GM21423 (cell line): ENCODE results near the gene SLC4A7.
A peak's percentile ranks its signal among the peaks of the same experiment; 100 is the strongest.
"Not testable (repeated sequence)": the region's sequence is repeated elsewhere in the genome, so short reads cannot be mapped to it uniquely, and the experiment has no call there.

Experiments
- ATAC-seq: cut with Tn5 transposase; IDR thresholded peaks from one replicate; pipeline ENCODE4 v1.9.1; 2021; ENCODE audit warnings: mild to moderate bottlenecking, moderate library complexity; ENCODE audit not compliant: unreplicated experiment

SLC4A7 gene

DNA sequence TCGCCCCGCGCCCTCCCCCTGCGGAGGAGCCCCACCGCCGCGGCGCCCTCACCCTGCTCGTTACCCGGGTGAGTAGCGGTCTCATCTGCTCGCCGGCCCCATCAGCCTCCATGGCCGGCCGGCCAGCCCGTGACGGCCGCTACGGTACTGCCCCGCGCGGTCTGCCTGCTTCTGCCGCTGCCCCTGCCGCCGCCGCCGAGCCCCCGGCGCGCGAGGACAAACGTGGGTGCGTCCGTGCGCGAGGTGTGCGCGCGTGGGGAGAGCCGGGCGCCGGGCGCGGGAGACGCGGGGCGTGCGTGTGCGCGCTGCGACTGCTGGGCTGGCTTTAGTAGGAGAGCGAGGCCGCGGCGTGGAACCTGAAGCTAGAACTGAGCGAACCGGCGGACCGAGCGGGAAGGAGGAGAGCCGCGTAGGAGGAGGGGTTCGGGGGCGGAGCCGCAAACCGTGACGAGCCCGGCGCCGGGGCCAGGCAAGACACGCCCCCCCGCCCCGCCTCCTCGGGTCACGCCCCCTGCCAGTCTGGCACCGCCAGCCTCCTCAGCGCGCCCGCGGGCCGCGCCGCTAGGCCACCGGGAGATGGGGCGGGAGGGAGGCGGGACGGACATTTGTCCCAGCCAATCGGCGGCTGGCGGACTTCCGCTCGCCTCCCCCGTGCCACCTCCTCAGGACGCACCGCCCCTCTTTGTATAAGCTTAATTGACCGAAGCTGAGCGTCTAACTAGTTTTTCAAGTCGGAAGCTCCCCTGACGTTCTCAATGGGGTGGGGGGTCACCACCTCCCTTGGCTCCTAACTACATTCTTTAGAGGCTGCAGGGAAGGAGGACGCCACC lies at the start of gene SLC4A7:
SLC4A7 (minus strand) TSS at position 370 of the 830 bp plus-strand sequence; CDS start at position 112, 258 bp downstream.
- ATAC-seq = peak; percentile 92

DNA sequence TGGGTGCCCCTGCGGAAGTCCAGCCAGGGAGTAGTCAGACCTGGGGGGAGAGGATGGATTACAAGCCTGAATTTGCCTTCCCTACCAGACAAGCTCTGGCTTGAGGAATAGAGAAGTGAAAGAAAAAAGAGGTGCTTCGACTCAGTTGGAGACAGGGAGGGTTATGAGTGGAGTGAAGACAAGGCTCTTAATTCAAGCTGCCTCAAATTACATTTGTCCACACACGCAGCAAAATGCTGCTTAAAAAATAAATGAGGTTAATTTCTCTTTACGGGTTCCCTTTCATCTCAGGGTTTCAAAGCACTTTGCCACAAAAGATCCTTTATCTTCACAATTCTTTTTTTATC lies 49.0 kb upstream of the SLC4A7 start:
- no peak for ATAC-seq

DNA sequence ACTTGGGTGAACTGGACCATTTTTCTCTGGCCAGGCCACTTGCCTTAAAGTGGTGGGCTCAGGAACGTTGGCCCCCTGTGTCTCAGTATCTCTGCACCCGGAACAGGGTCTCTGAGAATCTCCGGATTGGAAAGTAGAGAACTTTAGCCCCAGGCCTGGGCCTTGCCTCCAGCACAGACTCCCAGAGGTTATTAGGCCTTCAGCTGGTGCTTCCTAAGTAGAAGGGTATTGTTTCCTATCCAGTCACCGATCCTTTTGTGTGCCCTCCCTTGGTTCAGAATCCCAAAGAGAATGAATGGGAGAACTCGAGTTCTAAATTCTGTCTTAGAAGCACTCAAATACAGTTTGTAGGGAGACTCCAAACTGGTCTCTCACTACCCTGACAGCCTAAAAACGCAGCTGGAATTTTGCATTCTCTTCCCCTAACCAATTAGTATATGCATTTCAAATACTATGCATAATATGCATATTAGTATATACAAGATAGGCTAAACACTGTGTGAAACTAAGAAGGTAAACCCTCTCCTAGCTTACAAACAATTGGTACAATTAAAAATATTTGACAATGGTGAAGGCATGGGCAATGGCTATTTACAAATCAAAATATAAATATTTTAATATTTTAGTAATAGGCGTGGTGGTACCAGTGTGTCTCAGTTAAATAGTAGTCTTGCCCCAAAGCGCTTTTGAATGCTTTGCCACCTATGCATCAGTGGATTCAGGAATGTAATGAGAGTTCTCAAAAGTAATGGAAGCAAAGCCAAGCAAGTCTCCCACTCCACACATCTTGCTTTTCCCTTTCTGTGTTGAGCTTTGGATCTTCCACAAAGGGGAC lies 48.5 kb upstream of the SLC4A7 start:
- no peak for ATAC-seq

DNA sequence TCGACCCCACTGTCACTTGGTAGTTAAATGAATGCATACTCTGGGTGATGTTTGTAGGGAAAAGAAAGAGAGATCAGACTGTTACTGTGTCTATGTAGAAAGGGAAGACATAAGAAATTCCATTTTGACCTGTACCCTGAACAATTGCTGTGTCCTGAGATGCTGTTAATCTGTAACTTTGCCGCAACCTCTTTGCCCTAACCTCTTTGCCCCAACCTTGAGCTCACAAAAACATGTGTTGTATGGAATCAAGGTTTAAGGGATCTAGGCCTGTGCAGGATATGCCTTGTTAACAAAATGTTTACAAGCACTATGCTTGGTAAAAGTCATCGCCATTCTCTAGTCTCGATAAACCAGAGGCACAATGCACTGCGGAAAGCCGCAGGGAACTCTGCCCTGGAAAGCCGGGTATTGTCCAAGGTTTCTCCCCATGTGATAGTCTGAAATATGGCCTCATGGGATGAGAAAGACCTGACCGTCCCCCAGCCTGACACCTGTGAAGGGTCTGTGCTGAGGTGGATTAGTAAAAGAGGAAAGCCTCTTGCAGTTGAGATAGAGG lies 47.1 kb upstream of the SLC4A7 start:
- not testable (repeated sequence) for ATAC-seq

DNA sequence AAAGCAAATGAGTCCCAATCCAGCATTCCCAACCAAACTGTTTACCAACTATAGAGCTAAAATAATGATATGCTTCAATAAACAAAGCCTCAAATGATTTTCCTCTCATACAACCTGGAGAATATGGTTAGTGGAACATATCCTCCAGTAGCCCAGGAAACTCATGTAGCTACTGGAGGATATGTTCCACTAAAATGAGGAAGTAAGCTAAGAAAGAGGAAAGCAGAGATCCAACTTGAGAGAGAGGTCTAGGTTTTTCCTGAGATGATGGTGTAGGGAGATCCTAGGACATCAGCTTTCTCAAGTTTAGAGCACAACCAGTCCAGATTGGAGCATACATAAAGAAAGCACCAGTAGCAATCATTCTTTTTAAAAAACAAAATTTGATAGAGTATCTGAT lies 44.6 kb upstream of the SLC4A7 start:
- ATAC-seq = no peak

DNA sequence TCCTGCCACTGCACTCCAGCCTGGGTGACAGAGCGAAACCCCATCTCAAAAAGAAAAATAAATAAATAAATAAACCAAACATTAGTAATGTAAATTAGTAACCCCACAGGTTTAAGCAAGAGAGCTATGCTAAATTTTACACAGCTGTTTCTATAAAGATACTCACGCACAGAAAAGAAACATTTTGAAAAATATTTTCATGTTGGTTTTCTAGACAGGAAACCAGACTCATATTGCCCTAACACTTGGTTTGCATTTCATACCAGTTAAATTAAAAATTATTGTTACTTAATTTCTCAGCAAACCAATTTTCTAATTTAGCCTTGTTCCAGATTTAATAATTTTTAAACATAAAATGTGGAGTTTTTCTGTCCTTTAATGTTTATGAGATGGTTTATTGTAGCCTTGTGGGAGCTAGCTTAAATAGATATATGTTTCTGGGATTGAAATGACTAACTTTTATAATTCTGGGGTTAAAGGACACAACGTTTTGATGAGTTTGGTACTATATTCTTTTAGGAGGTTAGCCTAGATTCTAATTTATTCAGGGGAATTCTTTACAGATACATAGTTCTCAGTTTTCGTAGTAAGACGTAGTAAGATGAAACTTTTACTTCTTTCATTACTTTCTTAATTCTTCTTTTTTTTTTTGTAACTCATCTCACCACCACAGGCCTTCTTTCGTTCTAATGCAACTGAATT lies 42.6 kb upstream of the SLC4A7 start:
- ATAC-seq = no peak

DNA sequence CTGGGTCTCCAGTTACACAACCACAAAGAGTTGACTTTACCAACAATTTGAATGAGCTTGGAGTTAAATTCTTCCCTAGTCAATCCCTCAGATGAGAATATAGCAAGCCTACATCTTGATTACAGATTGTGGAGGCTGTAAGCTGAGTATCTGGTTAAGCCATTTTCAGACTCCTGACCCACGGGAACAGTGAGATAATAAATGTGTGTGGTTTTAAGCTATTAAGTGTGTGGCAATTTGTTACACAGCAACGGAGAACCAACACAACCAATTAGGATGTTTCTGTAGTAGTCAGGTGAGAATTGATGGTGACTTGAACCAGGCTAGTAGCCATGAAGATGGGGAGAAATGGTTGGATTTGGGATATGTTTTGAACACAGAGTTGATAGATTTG lies 37.7 kb upstream of the SLC4A7 start:
- ATAC-seq = no peak

DNA sequence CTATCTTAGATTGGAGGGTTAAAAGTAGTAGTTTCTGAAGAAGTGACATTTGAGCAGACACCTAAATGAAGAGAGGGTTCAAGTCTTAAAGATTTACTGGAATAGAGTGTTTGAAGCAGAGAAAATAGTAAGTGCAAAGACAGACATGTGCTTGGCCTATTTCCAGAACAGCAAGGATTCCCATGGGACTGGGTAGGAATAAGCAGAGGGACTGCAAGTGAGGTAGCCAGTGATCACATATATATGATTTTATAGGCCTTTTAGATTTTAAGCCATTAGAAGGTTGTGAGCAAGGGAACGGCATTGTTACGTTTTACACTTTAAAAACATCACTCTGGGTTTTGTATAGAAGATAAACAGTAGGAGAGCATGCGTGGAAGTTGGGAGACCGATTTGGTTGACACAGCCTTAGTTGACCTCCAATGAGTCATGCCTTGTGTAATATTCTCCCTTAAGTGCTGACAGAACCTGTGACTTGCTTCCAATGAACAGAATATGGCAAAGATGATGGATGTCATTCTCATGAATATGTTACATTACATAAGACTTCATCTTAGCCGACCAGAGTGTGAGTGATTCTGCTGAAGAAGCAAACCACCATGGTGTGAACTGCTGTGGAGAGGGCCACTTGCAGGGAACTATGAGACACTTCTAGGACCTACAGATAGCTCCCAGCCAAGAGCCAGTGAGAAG lies 37.1 kb upstream of the SLC4A7 start:
- no peak for ATAC-seq

DNA sequence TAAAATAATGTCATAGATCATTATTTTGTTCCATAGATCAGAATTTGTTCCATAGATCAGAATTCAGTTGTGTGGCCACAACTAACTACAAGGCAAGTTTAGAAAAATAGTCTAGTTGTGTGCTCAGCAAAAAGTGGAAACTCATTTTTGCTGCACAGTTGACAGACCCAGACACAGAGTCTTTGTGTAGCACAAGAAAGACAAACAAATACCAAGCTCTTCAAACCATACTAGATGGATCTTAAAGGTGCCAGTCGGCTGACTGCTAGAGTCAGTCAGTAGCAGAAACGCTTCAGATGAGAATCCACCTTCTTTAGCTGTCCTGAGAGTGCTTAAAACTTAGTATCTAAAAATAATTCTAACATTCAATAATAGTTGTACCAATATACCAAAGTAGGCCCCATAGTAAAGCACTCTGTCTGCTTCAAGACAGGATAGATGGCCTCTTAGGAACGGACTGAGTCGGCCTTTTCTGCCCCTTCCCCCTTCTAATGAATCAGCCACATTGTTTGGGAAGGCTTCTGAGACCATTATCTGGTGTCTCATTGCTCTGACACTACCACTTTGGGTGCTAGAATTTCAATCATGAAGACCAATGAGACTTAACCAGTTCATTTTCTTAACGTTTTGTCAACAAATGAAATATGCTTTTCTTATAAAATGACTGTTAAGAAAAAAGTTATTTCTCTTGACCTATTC lies 27.7 kb upstream of the SLC4A7 start:
- no peak for ATAC-seq

DNA sequence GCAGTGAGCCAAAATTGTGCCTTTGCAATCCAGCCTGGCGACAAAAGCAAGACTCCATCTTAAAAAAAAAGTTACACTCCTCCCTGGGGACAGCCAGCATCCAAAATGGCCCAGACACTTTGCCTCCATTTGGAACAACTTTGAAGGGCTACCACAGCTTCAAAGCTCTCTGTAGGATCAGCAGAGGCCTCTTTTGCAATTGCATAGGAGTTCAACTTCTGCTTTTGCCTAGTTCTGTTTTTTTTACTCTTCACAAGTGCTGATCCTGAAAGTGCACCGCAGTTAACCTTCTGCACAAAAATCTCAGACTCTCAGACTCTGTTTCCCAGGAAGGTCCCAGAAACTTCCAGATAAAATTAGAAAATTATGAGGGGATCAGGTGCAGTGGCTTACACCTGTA lies 25.2 kb upstream of the SLC4A7 start:
- no peak for ATAC-seq

DNA sequence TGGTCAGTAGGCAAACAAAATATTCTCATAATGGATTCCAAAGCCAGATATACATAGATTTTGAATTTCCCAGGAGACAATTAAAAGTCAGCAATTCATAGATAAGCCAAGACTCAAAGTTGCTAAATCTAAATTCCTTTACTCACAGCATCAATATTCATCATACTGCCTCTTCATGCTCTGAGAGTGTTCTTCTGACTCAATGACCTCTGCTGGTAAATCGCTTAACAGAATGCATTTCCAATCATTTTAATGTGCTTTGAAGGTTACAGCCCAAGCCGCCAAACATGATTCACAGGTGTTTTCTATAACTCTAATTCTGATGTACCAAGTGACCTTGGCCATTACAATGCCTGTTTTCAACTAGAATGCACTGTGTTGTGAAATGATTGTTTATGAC lies 24.2 kb upstream of the SLC4A7 start:
- no peak for ATAC-seq

DNA sequence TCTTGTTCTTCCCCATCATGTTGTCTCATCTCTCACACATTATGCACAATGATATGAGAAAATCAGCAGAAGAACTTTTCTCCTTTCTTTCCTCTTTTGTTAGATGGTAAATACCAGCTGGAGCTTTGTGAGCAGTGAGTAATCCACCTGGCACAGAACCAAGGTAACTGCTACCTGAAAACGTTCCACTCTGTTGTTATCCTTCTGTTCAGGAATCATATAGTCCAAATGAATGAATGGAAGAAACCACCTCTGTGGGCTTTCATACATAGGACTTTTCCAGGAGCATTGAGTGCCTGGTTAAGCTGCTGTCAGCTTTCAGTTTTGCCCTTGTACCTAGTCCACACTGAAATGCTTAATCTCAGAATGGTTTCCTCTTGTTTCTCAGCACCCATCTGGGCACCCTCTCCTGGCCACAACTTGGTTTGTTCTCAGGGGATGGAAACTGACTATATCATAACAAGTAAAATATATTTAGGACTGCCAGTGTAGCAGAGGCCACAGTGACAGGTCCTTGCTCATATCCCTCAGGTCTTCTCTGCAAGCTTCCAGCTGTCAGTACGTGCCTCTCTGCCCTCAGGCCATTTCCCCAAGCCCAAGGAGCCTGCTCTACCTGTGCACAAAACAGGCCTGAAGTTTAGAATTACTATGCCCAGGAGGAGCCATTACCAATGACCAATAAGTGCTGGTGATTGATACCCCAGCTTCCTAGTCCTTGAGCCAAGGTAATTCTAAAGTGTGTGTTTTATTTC lies 23.5 kb upstream of the SLC4A7 start:
- no peak for ATAC-seq

DNA sequence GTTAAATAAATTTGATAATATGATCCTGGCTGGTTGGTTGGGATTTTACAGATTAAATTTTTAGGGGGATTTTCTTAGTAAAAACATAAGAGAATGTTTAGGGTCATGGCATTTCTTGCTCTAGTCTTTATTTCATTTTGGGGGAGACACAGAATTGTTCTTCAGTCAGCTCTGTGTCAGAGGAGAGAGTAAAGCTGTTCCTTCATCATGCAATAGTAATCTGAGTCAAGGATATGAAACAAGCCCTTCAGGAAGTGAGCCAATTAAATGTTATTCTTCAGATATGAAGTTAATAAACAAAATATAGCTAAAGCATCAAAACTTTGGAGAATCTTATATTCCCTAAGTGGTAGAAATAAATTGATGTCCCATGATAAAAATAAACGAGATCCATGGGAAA lies 22.9 kb upstream of the SLC4A7 start:
- ATAC-seq = no peak

DNA sequence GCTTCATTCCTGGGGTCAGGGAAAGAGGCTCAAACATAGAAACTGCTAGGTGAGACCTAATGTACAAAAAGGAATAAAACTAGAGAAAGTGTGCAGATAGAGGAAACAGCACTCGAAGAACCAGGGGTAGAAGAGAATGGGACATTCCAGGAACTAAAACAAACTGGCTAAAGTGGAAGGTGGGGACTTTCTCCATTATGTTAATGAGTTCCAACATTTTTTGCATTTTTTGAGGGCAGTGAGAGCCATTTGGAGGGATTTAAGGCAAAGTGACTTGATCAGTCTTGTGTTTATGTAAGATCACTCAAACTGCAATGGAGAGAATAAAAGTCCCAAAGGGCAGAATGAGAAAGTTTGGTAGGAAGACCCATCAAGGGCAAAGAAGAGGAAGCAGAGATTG lies 20.6 kb upstream of the SLC4A7 start:
- ATAC-seq = no peak

DNA sequence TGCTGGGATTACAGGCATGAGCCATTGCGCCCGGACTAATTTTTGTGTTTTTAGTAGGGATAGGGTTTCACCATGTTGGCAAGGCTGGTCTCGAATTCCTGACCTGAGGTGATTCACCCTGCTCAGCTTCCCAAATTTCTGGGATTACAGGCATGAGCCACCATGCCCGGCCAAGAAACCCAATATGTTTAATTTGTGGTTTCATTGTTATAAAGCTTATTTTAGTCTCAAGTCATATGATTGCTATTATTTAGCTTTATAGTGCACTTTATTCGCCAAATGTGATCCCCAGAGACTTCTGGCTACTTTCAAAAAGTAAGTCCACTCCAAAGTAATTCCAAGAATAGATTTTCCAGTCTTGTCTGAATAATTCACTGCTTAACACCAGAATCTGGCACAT lies 19.3 kb upstream of the SLC4A7 start:
- no peak for ATAC-seq

DNA sequence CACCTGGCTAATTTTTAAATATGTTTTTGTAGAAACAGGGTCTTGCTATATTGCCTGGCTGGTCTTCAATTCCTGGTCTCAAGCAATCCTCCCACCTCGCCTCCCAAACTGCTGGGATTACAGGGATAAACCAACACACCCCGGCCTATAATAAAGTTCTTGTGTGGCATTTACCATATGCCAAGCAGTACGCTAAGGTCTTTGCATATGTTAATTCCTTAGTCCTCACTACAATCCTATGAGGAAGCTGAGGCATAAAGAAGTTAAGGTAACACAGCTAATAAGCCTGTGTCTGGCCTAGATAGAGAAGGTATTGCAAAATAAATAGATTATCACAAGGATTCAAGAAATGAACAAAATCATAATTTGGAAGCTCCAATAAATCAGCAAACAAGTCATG lies 17.6 kb upstream of the SLC4A7 start:
- no peak for ATAC-seq

DNA sequence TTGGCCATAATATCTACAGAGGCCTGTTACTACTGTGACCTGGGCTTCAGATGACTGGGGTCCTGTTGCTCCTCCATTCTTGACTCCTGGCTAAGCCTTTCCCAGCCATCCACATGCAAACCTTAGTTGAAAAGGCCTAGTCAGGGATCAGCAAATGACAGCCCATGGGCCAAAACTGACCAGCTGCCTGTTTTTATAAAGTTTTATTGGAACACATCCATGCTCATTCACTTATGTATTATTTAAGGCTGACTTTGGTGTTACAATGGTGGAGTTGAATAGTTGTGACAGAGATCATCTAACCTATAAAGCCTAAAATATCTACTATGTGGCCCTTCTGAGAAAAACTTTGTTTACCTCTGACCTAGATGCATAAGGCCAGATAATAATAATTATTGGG lies 16.8 kb upstream of the SLC4A7 start:
- no peak for ATAC-seq

DNA sequence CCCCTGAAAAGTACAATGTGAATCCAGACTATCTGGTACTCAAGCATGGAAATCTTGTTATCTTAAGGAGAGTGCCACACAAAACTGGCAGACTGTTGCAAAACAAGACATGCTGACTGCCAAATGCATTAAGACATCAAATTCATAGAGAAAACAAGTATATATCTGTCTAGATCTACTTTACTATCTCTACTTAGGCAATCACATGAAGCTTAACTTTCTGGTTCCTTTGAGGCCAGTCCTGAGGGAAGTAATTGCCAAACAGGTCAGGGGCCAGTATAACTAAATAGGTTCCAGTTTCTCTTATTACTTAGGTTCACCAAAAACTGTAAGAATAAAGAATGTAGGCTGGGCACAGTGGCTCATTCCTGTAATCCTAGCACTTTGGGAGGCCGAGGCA lies 15.9 kb upstream of the SLC4A7 start:
- ATAC-seq = no peak

DNA sequence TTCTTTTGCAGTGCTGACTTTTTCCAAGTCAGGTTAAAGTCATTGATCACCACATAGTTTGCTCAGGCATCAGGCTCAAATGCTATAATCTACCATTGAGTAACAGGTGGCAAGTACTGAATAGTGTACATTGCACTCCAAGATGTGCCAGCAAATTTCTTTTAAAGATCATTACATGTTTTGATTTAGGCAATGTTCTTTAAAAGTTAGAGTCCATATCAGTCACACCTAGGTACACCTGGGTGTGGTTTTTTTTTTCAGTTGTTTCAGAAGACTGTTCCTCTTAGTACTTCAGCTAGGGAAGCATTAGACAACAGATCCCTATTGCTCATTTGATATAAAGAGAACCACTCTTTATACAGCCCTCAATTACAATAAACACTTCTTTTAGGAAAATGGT lies 10.6 kb upstream of the SLC4A7 start:
- no peak for ATAC-seq
